Testis (tissue), 2 donors: ENCODE measurements around the gene HOXD10.

Source experiments
- POLR2A ChIP-seq: fragments of 450-650 bp; IDR thresholded peaks from one replicate; pipeline ENCODE4 v1.6.1; 2017; ENCODE audit warnings: antibody characterized with exemption, mild to moderate bottlenecking, moderate library complexity
- TF ChIP-seq, protein P1 (sequence below), 3 experiments: fragments of 450-650 bp in 2 of 3; fragments of 200-600 bp in 1 of 3; sonication (generic) in 1 of 3; IDR thresholded peaks; one replicate each; pipeline ENCODE4 v1.5.1; 2016 to 2019; ENCODE audit warnings: antibody characterized with exemption in 3 of 3, mild to moderate bottlenecking in 2 of 3, moderate library complexity in 1 of 3

DNA sequence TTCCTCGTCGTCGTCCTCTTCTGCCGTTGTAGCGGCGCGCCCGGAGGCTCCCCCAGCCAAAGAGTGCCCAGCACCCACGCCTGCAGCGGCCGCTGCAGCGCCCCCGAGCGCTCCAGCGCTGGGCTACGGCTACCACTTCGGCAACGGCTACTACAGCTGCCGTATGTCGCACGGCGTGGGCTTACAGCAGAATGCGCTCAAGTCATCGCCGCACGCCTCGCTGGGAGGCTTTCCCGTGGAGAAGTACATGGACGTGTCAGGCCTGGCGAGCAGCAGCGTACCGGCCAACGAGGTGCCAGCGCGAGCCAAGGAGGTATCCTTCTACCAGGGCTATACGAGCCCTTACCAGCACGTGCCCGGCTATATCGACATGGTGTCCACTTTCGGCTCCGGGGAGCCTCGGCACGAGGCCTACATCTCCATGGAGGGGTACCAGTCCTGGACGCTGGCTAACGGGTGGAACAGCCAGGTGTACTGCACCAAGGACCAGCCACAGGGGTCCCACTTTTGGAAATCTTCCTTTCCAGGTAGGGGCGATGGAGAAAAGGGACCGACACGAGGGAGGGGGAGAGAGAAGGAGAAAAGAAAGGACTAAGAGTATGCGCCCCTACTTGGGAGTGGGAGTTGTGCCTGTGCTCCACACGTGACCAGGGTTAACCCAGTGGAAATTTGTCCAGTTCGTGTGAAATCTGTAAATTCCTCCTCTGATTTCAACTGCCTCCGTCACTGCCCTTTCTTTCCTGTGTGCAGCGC is 23.3 kb upstream of the HOXD10 start:
- TF ChIP-seq, protein P1, sequence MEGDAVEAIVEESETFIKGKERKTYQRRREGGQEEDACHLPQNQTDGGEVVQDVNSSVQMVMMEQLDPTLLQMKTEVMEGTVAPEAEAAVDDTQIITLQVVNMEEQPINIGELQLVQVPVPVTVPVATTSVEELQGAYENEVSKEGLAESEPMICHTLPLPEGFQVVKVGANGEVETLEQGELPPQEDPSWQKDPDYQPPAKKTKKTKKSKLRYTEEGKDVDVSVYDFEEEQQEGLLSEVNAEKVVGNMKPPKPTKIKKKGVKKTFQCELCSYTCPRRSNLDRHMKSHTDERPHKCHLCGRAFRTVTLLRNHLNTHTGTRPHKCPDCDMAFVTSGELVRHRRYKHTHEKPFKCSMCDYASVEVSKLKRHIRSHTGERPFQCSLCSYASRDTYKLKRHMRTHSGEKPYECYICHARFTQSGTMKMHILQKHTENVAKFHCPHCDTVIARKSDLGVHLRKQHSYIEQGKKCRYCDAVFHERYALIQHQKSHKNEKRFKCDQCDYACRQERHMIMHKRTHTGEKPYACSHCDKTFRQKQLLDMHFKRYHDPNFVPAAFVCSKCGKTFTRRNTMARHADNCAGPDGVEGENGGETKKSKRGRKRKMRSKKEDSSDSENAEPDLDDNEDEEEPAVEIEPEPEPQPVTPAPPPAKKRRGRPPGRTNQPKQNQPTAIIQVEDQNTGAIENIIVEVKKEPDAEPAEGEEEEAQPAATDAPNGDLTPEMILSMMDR (IDR thresholded peaks at IDR 0.05): no peak
- TF ChIP-seq POLR2A: no peak
